GM18519 (cell line): ENCODE data around the gene CHID1.

Experiments
- ATAC-seq: cut with Tn5 transposase; IDR thresholded peaks from one replicate; pipeline ENCODE4 v1.9.1; 2021; ENCODE audit warnings: mild to moderate bottlenecking, moderate library complexity; ENCODE audit not compliant: unreplicated experiment, low FRiP score

Gene CHID1

DNA sequence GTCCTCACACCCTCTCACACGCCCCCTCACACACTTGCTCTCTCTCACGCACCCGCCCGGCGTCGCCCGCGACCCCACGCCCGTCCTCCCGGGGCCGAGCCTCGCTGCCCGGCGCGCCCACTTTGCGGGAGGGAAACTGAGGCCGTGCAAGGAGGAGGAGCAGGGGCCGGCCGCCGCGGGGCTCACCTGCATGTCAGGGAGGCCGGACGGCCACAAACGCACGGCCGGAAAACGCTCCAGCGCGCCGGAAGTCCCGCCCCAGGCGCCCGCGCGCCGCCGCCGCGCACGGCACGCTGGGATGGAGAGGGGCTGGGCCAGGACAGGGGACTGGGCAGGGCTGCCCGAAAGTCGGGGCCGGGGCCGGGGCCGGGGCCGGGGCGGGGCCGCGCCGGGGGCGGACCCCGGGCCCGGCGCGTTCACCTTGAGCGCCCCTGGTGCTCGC lies at the start of gene CHID1:
Gene CHID1, minus strand, starts transcription at position 222 of the 442 bp plus-strand sequence. CDS start 5,994 bp downstream, outside the sequence.
- ATAC-seq, result peak; percentile 69

DNA sequence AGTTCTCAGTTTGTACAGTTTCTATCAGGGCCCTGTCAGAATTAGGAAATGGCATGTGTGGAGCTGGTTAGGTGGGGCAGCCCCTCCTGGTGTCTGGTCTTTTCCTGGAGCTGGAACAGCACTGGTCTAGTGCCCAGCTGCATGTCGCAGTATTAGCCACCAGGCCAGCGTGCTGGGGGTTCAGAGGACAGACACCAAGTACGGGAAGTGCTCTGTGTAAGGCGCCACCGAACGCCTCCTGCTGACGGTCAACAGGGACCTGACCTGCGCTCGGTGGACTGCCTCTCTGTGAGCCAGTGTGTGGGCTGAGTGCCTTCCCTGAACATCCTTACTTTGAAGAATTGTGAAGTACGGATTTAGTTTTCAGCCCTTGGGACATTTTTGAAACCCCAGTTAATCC lies 49.0 kb upstream of the CHID1 start:
- no peak for ATAC-seq

DNA sequence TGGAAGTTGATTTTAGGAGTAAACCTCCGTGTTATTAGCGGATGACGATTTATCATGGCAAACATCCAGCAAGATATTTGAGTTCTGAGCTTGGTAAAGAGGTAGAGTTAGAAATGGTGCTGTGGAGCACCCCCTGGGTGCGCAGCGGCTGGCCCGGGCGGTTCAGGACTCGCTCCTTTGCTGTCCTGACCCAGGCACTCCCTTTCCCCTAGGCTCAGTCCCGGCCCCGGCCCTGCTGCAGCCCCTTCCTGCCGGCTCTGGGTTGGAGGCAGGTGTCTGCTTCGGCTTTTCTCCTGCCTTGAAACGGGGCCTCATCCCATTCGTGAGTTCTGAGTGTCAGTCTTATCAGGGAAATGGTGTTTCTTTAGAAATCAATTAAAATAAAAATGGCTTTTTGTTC lies 48.4 kb upstream of the CHID1 start:
- ATAC-seq, result no peak

DNA sequence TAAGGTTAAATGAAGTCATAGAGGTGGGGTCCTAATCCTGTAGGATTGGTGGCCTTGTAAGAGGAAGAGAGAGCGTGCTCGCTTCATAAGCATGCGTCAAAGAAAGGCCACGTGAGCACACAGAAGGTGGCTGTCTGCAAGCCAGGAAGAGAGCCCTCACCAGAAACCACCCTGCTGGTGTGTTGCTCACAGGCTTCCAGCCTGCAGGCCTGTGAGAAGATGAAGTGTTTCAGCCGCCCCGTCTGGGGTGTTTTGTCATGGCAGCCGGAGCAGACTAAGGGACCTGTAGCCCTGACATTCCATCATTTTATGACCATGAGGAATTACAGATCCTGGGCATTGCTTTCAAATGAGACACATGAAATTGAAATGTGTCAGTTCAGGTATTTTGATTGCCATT lies 47.5 kb upstream of the CHID1 start:
- no peak for ATAC-seq

DNA sequence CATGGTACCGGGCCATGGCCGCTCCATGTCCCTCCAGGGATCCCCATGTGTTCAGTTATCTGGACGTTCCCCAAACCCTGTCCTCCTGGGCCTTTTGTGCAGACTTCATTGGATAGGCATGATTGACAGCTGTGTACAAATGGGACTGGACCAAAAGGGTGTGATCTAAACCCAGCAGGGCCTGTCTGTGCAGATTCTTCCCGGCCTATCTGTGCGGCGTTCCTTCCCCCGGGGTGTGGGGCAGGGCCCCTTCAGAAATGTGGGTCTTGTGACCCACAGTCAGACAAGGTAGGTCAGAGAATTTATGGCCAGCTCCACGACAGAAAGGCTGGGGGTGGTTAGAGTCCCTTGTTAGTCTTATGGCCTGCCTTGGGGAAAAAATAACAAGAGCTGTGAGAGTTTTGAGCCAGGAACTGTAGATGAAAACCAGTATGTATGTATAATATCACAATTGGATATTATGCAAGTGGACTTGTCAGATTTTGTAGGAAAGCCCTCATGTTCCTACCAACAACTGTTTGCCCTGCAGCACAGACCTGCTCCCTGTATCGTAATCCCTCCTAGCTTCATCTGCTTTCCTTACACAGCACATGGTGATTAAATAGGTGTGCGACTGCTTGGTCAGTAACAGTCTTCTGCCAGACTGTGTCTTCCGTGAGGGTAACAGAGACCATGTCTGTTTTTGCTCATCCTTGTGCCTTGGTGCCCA lies 46.8 kb upstream of the CHID1 start:
- no peak for ATAC-seq

DNA sequence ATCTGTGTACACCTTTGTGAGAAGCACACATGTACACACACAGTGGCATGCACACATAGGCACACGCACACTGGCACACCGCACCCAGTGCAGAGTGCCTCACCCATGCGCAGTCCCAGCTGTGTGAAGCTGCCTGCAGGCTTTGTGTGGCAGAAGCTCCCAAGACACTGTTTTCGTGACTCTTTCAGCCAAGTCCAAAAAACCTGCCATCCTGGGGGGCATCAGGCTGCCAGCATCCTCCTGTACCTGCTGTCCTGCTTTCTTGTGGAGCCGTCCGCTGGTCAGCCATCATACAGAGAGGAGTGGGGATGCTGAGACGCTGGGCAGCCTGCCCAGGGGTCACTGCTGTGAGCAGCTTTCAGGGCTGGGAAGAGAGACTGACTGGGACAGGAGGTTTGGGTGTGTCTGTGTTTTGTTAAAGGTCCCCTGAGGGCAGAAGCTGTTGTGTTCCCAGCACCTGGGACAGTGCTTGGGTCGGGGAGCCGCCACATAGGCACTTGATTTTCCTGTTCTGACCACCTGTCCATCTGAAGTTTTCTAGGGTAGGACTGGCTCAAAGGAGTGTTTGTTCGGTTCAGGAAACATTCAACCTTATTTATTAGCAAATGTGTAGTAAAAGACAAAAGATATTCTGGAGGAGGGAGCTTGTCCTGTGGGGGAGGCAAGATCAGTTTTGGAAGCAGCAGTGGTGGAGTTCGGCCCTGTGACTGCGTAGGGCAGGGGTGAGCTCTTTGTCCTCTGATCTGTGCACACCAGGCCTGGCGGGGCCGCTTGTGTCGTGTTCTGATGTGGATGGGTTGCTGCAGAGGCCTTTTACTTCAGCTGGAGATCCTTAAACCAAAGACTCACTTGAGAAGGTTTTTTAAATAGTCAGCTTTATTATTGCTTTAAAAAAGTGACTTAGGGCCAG lies 44.8 kb upstream of the CHID1 start:
- ATAC-seq, result no peak

DNA sequence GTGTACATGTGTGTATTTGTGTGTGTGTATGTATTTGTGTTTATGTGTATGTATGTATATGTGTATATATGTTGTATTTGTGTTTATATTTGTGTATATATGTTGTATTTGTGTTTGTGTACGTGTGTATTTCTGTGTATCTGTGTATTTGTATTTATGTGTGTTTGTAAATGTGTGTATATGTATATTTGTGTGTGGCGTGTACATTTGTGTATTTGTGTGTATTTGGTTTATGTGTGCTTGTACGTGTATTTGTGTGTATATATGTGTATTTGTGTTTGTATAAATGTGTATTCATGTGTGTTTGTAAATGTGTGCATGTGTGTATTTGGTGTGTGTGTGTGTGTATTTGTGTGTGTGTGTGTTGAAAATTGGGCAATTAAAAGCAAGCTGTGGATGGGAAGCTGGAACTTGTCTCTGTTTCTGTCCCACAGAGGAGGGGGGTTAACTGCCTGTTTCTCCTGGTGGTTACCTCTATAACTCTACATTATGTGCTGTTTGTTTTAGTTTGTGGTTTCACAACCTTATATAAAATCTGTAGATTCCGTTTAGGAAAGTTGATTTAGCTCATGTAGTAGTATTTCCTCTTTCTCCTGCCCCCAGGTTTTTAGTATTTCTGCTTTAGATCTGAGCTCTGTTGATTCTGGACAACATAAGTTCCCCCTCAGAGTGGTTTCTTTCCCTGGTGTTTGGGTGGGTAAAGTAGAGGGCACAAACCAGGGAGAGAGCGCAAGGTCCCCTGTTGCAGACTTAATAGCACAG lies 44.0 kb upstream of the CHID1 start:
- no peak for ATAC-seq

DNA sequence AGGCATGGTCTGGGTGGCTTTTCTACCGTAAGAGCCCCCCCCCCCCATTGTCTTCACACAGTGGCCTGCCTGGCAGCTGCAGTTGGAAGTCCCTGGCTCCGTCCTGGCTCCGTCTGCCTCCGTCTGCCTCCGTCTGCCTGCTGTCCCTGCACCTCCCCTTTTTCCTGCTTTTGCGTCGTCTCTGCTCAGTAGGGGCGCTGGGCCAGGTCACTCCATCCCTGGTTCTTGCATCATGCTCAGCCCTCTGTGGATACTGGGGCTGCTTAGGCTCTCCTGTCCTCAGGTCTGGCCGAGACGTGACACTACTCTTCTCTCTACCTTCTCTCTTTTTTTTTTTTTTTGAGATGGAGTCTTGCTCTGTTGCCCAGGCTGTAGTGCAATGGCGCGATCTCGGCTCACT lies 42.9 kb upstream of the CHID1 start:
- ATAC-seq, result no peak

DNA sequence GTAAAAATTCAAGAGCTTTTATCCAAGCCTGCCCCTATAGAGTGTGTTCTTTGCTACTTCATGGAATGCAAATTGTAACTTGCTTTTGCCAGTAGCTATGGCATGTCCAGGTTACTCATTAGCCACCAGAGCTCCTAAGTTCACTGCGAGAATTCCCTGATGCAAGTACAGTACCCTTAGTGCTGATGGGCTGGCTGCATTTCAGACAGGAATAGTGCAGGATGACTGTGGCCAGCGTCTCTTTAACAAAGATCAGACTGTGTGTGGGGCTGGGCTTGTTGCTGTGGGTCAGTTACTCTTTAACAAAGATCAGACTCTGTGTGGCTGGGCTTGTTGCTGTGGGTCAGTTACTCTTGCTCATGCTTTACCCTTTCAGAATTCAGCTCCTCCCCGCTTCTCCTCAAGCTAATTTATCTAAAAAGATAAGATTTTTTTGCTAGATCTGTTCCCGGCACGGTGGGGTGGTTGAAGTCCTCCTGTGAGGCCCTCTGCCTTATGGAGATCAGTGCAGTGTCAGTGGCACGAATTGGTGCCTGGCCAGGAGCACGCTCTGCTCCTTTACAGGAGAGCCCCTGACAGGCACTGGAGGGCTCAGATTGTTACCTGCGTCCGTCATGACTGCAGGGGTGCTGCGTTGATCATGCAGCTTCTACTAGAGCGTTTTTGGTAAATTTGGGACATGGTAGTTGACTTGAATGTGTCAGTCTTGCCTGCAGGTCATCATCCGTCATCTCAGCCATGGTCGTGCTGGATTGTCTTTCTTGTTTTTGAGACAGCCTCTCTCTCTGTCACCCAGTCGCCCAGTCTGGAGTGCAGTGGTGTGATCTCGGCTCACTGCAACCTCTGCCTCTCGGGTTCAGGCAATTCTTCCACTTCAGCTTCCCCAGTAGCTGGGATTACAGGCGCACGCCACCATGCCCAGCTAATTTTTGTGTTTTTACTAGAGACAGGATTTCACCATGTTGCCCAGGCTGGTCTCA lies 42.1 kb upstream of the CHID1 start:
- ATAC-seq, result no peak

DNA sequence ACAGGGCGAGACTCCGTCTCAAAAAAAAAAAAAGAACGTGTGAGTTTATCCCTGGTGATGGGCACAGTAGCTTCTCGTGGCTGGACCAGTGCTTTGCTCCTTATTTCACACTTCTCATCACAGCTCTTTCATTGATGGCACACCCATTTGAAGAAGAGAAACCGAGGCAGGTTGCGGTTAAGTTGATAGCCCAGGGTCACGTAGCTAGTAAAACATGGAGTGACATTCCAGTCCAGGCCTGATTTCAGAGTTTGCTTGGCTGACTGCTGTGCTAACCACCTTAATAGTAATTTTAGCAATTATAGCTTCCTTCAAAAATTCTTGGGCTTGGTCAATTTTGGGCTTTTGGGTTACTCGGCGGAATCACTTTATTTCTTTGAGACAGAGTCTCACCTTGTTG lies 40.9 kb upstream of the CHID1 start:
- no peak for ATAC-seq

DNA sequence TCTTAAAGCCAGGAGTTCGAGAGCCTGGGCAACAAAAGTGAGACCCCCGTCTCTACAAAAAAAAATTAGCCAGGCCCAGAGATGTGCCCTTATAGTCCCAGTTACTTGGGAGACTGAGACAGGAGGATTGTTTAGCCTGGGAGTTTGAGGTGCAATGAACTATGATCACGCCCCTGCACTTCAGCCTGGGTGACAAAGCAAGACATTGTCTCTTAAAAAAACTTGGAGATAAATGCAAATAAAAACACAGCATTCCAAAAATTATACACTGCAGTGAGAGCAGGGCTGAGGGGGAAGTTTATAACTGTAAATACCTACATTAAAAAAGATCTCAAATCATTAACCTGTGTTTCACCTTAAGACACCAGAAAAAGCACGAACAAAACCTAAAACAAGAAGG lies 37.1 kb upstream of the CHID1 start:
- no peak for ATAC-seq

DNA sequence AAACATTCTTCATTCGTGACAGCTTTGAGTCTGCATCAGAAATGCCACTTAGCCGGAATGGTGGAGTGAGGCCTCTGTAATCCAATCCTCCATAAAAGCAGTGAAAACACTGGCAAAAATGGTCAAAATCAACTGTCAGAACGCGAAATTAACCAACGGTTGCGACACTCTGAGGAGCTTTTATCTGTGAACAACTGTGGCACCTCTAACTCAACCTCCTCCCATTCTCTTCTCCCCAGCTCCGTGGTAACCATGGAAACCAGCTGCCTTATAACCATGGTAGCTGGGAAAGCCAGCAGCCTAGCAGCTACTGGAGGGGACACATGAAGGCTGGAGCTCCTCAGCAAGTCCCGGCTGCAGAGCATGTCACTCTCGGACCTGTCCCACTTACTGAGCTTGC lies 35.4 kb upstream of the CHID1 start:
- no peak for ATAC-seq

DNA sequence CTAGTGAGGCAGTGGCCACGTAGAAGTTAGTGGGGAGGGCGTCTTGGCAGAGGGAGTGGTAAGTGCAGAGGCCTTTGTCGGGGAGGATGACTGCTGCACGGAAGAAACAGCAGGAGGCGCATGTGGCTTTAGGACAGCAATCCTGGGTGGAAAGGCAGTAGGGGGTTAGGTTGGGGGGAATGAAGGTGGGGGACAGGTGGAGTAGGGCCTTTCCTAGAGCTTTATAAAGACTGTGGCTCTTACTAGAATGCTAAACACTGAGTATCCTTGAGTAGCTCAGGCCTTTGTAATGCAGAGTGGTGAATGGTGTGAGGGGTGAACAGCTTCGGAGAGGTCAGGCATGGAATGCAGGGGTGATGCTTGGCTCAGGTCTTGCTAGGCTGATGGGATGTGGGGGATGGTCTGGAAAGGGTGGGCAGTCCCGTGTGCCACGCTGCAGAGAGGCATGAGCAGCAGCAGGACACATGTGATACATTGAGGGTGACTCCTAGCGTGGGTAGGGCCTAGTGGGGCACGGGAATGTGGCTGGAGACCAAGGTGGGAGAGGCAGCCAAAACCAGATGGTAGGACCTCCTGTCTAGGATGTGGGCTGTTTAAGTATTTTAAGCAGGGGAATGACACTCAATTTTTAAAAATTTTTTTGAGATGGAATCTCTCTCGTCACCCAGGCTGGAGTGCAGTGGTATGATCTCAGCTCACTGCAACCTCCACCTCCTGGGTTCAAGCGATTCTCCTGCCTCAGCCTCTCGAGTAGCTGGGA lies 34.3 kb upstream of the CHID1 start:
- ATAC-seq, result no peak

DNA sequence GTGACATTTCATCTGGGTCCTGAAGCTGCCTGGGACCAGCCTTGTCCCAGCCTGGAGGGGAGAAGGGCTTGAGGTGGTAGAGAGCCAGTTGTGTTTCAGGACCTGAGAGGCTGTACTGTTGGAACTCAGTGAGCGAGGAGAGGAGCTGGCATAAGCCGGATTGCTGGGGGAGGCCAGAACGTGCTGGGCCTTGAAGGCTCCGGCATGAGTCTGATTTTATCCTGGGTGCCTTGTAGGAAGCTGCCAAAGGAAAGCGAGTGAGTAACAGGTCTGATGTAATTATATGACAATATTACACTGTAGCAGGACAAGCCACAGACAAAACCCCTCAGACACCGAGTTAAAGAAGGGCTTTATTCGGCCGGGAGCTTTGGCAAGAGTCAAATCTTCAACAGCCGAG lies 32.2 kb upstream of the CHID1 start:
- no peak for ATAC-seq

DNA sequence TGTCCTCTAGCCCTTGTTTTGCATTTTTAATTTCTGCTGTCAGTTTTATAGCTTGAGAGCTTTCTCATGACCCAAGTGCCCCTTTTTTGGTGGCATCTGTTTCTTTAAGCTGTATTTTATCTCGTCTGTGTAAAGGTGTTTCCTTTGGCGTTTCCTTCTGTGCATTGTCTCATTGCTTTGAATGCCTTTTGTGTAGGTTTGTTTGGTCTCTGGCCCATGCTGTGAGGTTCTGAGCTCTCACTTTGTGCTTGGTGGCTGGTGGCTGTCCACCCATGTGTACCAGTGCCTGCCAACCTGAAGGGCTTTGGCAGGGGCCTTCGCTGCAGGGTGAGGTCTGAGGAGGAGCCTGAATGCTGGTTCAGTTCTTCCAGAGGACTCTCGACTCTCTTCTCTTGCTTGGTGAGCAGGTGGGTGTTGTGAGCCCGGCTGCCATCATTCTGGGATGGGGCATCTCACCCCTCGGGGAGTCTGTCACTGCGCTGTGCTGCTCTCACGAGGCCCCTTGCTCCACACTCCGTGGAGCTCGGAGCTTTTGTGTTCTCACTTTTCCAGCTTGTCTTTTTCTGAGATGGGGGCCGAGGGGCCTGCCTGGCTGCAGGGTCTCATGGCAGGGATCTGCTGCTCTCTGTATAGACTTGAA lies 30.0 kb upstream of the CHID1 start:
- no peak for ATAC-seq

DNA sequence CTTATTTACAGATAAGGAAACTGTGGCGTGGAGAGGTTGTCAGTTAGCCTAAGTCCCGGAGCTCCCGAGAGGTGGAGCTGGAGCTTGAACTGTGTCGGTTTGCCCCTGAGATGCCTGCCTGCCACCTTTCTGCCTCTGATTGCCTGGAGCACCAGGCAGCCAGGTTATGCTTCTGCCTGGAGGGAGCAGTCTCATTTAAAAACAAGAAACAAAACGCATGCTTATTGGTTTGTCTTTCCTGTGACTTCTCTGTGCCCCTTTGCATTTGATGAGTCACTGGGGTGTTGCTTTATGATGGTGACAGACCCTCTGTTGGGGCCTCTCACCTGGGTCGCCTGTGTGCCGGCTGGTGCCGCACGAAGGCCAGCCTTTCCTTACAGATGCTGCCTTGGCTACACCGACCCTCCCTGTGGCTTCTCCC lies 27.2 kb upstream of the CHID1 start:
- no peak for ATAC-seq

DNA sequence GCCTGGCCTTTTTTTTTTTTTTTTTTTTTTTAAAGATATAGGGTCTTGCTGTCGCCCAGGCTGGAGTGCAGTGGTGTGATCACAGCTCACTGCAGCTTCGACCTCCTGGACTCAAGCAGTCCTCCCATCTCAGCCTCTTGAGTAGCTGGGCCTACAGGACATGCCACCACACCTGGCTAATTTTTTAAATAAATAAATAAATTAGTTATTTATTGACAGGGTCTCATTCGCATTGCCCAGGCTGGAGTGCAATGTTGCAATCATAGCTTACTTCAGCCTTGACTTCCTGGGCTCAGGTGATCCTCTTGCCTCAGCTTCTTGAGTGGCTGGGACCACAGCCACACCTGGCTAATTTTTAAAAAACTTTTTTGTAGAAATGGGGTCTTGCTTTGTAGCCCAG lies 25.6 kb upstream of the CHID1 start:
- no peak for ATAC-seq

DNA sequence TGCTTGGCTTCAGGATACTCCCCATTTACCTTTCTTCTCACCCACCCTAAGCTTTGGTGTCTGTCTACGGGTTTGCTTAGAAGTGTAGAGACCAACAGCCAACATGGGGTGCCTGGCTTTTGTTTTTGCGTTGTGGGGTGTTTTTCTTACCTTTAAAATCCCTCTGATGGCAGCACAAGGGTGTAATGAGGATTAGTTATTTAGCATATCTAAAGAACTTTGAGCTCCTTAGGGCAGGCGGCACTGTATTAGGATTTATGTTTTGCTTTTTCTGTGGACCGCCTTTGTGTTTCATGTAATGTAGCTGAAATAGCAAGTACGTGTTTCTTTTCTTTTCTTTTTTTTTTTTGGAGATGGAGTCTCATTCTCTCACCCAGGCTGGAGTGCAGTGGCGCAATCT lies 23.9 kb upstream of the CHID1 start:
- no peak for ATAC-seq

DNA sequence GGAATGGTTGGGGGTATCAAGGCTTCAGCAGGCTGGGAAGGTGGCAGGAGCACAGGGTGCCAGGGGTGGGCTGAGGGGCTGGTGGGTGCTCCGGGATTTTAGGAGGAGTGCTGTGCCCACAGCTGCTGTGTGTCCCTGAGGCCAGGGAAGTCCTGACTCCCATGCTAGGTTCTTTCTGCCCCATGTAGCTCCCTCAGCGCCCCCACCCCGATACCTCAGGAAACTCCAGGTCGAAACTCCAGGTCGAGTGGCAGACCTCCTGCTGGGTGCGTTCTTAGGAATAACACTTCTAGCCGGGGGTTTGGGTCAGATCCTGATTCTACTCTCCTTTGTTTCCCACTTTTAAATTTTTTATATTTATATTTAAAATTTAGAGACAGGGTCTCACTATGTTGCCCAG lies 23.3 kb upstream of the CHID1 start:
- no peak for ATAC-seq
